Epithelial cell of esophagus (primary cell): ENCODE measurements around the gene GOLGB1.
"Not testable (repeated sequence)": the region's sequence is repeated elsewhere in the genome, so short reads cannot be mapped to it uniquely, and the experiment has no call there.

ENCODE experiments used
- DNase-seq: peaks from one replicate; pipeline ENCODE4 v3.0.0; 2010; ENCODE audit warnings: low read depth
- H3K4me3 ChIP-seq: 2 replicates; pipeline ENCODE4 v1.5.1; 2011; ENCODE audit warnings: mild to moderate bottlenecking, low read length, control low read depth
- TF ChIP-seq, protein P1 (sequence below): IDR thresholded peaks from 2 replicates; pipeline ENCODE4 v1.5.1; 2011; ENCODE audit warnings: low read depth, mild to moderate bottlenecking, low read length, control low read depth, inconsistent platforms; ENCODE audit not compliant: insufficient read depth; ENCODE audit errors: missing control alignments

GOLGB1 gene

DNA sequence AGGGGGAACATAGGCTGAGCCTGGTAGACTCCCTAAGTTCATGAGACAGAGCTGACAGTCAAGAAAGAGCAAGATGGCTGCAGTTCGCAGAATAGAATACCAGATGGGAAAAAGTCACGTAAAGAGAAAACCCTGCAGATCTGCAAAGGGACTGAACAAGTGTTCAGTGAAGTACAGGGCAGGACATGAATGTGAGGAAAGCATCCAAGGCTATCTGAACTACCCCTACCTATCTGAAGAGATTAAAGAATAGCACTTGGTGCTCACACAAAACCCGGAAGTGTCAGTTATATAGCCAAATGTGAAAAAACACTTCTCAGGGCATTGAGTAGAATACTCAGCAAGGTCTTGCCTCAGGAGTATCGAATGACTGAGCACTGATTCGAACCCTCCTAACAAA is 44.0 kb downstream of the GOLGB1 start:
- TF ChIP-seq, protein P1, sequence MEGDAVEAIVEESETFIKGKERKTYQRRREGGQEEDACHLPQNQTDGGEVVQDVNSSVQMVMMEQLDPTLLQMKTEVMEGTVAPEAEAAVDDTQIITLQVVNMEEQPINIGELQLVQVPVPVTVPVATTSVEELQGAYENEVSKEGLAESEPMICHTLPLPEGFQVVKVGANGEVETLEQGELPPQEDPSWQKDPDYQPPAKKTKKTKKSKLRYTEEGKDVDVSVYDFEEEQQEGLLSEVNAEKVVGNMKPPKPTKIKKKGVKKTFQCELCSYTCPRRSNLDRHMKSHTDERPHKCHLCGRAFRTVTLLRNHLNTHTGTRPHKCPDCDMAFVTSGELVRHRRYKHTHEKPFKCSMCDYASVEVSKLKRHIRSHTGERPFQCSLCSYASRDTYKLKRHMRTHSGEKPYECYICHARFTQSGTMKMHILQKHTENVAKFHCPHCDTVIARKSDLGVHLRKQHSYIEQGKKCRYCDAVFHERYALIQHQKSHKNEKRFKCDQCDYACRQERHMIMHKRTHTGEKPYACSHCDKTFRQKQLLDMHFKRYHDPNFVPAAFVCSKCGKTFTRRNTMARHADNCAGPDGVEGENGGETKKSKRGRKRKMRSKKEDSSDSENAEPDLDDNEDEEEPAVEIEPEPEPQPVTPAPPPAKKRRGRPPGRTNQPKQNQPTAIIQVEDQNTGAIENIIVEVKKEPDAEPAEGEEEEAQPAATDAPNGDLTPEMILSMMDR = no peak
- DNase-seq = no peak
- no peak overlapping the region for H3K4me3 ChIP-seq

DNA sequence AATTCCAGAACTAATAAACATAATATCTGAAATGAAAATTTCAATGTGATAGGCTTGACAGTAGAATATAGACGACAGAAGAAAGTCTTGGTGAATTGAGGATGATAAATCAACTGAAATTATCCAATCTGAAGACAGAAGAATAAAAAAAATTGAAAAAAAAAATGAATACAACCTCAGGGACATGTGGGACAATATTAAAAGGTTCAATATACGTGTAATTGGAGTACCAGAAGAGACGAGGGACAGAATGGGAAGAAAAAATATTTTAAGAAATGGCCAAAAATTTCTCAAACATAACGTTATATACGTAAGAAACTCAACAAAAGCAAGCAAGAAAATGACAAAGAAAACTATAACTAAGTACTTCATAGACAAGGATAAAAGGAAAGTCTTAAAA is 45.6 kb downstream of the GOLGB1 start:
- no peak for DNase-seq
- TF ChIP-seq, protein P1 = no peak
- no peak overlapping the region for H3K4me3 ChIP-seq

DNA sequence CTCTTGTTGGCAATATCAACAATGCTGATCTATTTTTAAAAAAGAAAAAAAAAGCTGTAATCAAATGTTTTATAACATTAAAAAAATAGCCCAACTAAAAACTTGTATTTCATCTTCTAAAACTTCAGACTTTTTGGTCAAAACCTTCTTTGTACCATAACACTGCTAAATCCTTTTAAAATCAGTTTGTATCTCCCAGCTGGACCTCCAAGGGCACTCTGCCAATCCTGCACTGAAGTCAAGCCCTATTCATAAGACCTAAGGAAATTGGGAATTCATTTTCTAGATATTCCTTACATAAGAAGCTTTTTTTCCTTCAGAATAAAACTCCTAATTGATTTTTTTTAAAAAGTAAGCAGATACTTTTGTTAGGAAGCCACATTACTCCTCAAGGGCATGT is 50.6 kb downstream of the GOLGB1 start:
- TF ChIP-seq, protein P1 = no peak
- no peak for DNase-seq
- no peak overlapping the region for H3K4me3 ChIP-seq

DNA sequence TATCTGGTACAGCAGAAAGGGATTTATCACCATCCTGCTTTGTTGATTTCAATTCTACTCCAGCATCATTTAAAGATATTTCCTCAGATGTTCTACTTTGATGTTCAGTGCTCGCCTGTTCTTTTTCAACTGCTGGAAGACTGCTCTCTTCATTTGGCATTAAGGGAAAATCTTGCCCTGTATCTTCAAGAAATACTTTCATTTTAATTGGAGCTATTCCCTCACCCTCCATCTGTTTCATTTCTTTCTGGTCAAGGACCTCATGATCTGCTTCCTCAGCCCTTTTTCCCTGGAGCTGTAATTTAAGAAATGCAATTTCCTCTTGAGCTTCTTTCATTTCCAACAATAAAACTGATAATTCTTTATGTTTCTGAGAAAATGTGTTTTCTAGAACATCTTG is 51.1 kb downstream of the GOLGB1 start:
- H3K4me3 ChIP-seq = no peak overlapping the region
- DNase-seq = no peak
- TF ChIP-seq, protein P1 = no peak

DNA sequence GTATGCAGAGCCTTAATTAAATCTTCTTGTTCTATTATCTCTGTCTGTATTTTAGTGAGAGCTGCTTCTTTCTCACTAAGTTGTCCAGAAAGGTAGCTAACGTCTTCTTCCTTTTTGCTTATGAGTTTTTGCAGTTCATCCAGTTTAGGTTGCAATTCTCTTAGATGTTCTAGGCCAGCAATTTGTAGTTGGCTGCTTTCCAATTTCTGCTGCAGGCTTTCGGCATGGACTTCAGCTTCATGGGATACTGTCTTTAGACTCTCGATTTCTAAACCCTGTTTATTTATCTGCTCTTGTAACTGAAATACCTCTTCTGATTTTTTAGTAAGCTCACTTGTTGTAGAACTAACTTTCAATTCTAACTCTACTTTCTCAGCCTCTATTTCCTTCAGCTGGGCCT is 53.4 kb downstream of the GOLGB1 start:
- DNase-seq = no peak
- no peak overlapping the region for H3K4me3 ChIP-seq
- TF ChIP-seq, protein P1 = no peak

DNA sequence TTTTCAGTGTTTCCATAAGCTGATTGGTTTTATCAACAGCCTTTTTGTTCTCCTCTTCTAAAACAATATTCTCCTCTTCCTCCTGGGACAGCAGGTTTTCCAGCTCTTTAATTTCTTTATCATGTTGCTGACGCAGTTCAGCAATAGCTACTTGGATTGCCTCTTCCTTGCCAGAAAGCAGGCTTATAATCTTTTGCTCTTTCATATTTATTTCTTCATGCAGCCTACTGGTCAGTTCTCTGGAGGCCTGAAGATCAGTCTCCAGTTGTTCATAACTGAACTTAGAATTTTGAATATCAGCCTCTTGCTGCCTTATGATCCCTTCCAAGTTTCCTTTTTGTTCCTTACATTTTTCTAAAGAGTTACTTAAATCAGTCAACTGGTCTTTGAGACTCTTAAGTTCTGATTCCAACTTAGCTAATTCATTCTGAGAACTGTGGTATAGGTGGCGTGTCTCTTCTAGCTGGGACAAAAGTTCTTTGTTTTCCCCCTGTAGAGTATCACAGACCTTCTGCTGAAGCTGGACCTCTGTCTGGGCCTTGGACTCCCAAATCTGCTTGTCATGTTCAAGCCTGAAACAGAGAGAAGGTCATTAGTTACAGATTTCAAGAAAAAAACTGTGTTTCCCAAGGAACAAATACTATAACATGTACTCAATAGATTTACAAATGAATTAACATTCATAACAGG is 57.4 kb downstream of the GOLGB1 start:
- TF ChIP-seq, protein P1 = no peak

DNA sequence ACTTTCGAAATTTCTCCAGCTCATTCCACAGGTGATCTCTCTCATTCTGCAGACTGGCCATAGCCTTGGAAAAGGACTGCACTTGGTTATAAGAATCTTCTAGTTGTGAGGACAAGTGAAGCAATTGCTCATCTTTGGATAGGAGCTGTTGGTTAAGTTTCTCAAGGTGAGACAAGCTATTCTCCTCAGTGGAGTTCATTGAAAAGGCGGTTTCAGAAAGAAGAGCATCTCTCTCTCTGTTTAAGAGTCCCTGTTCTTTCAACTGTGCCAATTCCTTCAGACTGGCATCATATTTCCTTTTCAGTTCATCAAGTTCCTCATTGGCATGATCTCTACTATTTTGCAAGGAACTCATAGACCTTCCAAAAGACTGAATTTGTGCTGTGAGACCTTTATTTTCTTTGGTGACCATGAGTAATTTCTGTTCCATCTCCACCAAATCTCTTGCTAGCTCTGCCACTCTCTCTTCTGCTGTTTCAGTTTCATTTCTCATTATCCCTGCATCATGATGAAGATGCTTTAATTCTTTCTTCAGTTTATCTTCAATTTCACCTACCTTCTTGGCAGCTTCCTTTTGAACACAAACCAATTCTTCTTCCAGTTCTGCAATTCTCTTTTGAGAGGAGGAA is 58.6 kb downstream of the GOLGB1 start:
- DNase-seq = no peak
- H3K4me3 ChIP-seq = no peak overlapping the region
- TF ChIP-seq, protein P1 = no peak

More for the DNA sequence above, 57.4 kb downstream of the GOLGB1 start:
- H3K4me3 ChIP-seq = no peak overlapping the region
- no peak for DNase-seq

DNA sequence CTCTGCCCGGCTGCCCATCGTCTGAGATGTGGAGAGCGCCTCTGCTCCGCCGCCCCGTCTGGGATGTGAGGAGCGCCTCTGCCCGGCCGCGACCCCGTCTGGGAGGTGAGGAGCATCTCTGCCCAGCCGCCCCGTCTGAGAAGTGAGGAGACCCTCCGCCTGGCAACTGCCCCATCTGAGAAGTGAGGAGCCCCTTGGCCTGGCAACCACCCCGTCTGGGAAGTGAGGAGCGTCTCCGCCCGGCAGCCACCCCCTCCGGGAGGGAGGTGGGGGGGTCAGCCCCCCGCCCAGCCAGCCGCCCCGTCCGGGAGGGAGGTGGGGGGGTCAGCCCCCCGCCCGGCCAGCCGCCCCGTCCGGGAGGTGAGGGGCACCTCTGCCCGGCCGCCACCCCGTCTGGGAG is 60.8 kb downstream of the GOLGB1 start:
- DNase-seq = not testable (repeated sequence)

More for the DNA sequence above, 60.8 kb downstream of the GOLGB1 start:
- H3K4me3 ChIP-seq = not testable (repeated sequence)
